HG02588 (cell line): Measurements from ENCODE around the gene MMP10.

Experiments
- ATAC-seq: cut with Tn5 transposase; IDR thresholded peaks from one replicate; pipeline ENCODE4 v1.9.1; 2021; ENCODE audit warnings: mild to moderate bottlenecking, moderate library complexity; ENCODE audit not compliant: unreplicated experiment

Gene MMP10

GRCh38 chr11:102780491-102780918 is at the start of gene MMP10:
Gene MMP10, minus strand, starts transcription at chr11:102780628. Its CDS starts 37 bp downstream, at chr11:102780591.
- no peak for ATAC-seq

- ATAC-seq, result no peak
Measured at GRCh38 chr11:102829316-102830000, 49.0 kb upstream of the MMP10 start.

- ATAC-seq, result no peak
Measured at GRCh38 chr11:102824556-102824955, 44.1 kb upstream of the MMP10 start.

DNA sequence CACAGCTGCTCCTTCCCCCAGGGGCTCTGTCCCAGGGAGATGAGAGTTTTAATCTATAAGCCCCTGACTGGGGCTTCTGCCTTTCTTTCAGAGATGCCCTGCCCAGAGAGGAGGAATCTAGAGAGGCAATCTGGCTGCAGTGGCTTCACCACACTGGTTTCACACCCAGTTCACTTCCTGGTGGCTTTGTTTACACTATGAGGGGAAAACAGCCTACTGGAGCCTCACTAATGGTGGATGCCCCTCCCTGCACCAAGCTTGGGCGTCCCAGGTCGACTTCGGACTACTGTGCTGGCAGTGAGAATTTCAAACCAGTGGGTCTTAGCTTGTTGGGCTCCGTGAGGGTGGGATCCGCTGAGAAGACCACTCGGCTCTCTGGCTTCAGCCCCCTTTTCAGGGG is 39.1 kb upstream of the MMP10 start:
- no peak for ATAC-seq

DNA sequence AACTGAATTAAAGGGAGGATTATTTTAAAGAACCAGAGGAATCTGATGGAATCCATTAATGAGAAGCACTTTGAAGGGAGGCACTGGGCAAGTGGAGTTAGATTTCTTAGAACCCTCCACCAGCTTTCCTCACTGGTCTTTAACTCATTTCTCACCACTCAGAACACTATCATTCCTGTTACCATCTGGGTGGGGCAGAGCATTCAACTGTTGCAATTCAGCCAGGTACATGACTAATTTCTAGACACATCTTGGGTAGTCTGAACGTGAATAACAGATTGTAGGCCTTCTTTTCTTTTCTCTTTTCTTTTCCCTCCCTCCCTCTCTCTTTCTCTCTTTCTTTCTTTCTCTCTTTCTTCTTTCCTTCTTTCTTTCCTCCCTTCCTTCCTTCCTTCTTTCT is 33.1 kb upstream of the MMP10 start:
- no peak for ATAC-seq

GRCh38 chr11:102812188-102812587 is 31.8 kb upstream of the MMP10 start:
- no peak for ATAC-seq

DNA sequence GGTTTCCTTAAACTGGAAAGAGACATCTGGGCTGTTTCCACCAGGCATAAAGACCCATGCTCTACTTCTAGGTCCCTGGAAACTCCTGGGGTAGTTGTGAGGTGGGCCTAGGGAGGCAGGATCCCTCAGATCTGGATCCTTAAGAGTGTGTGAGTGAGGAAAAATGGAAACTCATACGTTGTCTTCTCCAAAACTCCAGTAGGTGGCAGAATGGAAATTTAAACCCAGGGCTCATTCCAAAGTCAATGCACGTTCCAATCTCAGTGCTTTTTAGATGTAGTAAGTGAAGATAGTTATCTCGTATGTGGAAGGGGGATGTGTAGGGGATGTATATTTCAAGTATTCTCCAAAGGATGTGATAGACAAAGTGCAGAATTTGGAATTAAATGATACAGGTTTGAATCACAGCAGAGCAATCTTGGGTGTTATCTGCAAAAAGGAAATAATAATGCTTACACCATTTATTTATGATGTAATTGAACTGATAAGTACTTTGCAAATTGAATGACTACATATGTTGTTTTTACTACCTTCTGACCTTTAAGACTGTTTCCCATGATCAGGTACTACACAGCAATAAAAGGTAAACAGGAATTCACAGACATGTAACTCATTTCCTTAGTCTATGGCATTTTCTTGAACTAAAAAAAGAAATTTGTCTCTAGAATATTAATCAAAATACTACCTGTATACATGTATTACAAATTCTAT is 30.7 kb upstream of the MMP10 start:
- ATAC-seq, result no peak

DNA sequence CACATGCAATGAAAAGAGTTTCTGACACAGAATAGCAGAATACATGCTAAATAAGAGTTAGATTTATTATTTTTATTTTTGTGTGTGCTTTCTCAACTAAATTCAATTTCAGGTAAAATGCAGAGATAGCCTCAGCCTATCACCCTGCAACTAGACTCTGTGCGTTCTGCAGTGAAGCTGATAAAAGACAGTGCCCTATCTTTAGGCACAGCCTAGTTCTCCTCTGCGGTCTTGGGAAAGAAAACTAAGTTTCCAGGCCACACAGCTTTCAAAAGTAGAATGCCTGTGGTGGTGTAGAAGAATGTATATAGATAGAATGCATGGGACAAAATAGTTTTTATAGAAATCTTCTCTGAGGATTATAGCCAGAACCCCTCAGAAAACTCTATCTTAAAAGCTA is 29.5 kb upstream of the MMP10 start:
- no peak for ATAC-seq

- no peak for ATAC-seq
Measured at GRCh38 chr11:102807921-102808320, 27.5 kb upstream of the MMP10 start.

DNA sequence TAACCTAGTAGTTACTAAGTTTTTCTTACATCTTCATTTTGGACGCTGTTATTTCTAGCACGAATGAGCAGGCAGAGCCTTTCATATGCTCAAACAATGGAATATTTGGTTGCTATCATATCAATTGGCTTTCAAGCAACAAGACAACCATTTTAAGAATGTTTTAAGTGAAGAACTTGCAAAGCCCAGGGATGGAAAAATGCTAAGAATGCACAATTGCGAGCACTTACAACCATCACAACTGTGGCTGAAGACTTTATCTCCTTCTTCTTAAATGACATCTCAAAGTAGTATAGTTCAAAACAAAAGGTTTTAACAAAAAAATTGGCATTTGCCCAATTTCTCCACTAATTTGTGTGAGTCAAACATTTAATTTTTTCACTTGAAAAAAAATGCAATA is 25.9 kb upstream of the MMP10 start:
- no peak for ATAC-seq

GRCh38 chr11:102802341-102802740 is 21.9 kb upstream of the MMP10 start:
- no peak for ATAC-seq

GRCh38 chr11:102800767-102801166 is 20.3 kb upstream of the MMP10 start:
- no peak for ATAC-seq

DNA sequence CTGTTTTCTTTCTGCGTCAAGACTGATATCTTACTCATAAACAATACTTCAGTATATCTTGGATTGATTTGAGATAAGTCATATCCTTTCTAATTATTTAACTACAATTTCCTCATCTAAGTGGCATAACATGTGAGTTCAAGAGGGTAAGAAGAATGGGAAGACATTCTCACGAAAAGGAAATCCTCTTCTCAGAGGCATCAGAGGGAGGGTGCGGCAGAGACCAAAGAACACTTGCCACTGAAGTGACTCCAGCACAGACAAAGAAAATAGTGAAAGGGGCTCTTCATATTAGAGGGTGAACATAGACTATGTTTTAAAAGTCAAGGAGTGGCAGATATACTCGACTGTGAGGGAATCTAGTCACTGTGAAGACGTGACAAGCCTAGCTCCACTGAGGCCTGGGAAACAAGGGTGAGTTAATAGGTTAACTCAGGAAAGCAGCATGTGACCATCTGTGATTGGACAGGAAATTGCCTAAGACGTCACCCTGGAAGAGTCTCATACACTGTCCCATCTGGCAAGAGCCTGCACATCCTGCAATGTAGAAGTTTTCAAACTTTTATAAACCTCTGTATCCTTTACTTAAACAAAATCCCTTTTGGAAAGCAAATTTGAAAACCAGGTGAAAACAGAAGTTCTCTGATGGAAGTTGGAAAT is 19.4 kb upstream of the MMP10 start:
- ATAC-seq, result no peak

- no peak for ATAC-seq
Measured at GRCh38 chr11:102798012-102798746, 17.8 kb upstream of the MMP10 start, which contains the start of gene MMP1. Gene MMP1, minus strand, starts transcription at chr11:102798160. Its CDS starts 68 bp downstream, at chr11:102798092.

DNA sequence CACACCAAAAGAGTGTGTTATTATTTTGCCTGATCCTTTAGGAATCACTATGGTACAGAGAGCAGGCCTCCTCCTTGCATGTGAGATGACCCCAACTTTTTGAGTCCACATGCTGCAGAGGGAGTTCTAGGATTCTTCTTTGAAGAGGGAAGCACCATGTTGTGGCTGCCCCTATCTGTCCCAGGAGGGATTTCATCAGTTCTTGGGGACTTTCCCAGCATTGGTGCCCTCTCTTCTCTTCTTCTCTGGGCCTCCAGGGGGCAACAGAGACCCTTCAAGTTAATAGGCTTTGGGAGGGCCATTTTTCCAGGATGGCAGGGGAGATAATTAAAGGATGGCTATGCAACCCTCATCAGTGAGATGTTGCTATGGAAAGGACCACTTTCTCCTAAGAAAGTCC is 14.0 kb upstream of the MMP10 start:
- peak; percentile 95 for ATAC-seq

DNA sequence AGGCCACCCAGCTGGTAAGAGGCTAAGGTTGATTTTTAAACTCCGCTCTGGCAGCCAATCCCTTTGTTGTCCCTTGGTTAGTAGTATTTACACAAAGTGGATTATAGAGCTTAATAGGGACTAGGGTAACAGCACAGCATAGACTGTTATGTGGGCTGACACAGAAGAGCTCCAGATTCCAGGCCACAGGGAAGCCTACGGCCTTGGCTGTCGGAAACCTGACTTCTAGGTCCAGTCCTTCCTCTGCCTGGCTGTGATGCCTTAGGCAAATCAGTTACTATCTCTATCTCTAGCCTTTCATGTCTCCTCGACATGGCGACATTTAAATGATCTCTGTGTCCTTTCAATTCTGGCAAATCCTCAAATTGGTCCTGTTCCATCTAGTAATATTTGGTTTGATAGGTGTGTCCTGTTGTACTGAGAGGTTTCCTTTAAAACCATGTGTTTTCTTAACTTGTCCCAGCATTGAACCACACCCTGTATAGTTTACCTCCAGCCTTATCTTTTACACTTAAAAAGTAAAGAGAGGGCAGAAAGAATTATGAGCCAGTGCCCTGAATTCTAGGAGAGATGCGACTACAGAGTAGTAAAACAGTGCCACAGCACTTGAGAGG is 13.4 kb upstream of the MMP10 start:
- ATAC-seq, result no peak

GRCh38 chr11:102792604-102793003 is 12.2 kb upstream of the MMP10 start:
- ATAC-seq, result no peak

DNA sequence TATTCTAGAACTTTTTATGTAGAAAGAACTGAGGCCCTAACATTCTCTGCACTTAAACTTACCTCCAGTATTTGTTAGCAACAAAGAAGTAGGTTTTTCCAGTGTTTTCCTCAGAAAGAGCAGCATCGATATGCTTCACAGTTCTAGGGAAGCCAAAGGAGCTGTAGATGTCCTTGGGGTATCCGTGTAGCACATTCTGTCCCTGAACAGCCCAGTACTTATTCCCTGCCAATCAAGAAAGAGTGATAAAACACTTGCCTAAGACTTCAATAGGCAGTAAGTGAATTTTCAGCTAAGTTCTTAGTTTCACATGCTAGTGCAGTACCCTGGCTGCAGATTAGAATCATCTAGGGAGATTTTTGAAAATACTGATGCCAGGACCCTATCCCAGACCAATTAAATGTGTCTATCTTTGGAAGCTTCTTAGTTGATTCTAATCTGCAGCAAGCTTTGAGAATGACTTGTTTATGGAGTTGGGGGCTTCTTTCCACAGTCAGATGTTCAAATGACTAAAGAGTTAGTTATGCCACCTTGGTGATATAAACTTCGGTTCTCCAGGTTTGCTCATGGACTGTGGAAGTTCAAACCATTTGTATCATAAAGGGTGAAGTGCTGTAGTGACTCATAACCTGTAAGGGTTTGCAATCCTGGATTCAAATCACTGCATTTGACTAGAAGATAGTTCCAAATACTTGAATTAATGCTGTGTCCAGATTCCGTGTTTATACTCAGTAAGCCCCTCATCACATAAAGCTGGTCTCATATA is 11.0 kb upstream of the MMP10 start:
- ATAC-seq, result no peak

DNA sequence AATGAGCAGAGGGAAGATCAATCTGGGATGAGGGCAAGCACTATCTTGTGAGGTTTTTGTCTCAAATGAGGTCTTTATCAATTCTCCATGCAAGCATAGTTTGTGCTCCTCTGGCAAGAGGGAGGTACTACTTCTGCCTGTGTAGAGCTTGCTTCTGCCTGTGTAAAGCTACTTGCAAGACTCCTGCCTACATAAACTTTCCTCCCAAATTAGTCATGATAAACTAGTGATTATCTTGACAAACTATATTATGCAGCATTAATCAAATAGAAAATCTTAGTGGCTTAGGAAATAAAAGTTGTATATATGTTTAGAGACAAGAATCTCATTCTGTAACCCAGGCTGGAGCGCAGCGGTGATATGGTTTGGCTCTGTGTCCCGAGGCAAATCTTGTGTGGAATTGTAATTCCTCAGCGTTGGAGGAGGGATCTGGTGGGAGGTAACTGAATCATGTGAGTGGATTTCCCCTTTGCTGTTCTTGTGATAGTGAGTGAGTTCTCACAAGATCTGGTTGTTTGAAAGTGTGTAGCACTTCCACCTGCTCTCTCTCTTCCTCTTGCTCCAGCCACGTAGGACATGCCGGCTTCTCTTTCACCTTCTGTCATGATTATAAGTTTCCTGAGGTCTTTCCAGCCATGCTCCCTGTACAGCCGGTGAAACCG is 8.0 kb upstream of the MMP10 start:
- ATAC-seq, result no peak

DNA sequence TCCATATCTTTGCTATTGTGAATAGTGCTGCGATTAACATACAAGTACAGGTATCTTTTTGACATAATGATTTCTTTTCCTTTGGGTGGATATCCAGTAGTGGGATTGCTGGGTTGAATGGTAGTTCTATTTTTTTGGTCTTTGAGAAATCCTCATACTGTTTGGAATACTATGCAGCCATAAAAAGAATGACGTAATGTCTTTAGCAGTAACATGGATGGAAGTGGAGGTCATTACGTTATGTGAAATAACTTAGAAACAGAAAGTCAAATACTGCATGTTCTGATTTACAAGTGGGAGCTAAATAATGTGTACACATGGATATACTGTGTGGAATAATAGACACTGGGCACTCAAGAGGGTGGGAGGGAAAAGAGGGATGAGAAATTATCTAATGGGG is 4.0 kb upstream of the MMP10 start:
- no peak for ATAC-seq
